Liver (tissue), 9 donors: ENCODE results near the gene ALKBH4. TPM values are rescaled to one million over a fixed set of nuclear protein-coding genes. Genes with fewer than 3 reads are reported as not detected.

Experiments used
- DNase-seq: peaks from one replicate; pipeline ENCODE4 v3.0.0-alpha.2; 2017; ENCODE audit warnings: low spot score
- H3K27ac ChIP-seq, 2 donors: one replicate each; pipeline ENCODE4 v1.7.0; 2013; ENCODE audit warnings: inconsistent platforms in 2 of 2, low read length in 2 of 2, control low read depth in 1 of 2, low read depth in 1 of 2, mild to moderate bottlenecking in 1 of 2
- H3K27me3 ChIP-seq, 4 donors: one replicate each; pipeline versions ENCODE4 v1.6.1 to v1.7.0; 2013; ENCODE audit warnings: low read length in 3 of 4, inconsistent platforms in 1 of 4, mild to moderate bottlenecking in 1 of 4, moderate library complexity in 1 of 4; ENCODE audit not compliant: control insufficient read depth in 4 of 4, insufficient read depth in 4 of 4
- H3K36me3 ChIP-seq, 4 donors: one replicate each; pipeline versions ENCODE4 v1.6.1 to v1.7.0; 2013; ENCODE audit warnings: low read length in 3 of 4, mild to moderate bottlenecking in 3 of 4, low read depth in 1 of 4, moderate library complexity in 1 of 4; ENCODE audit not compliant: control insufficient read depth in 4 of 4, insufficient read depth in 3 of 4
- H3K4me1 ChIP-seq, 4 donors: one replicate each; pipeline versions ENCODE4 v1.6.1 to v1.7.0; 2013; ENCODE audit warnings: low read length in 3 of 4, mild to moderate bottlenecking in 3 of 4, moderate library complexity in 1 of 4; ENCODE audit not compliant: control insufficient read depth in 4 of 4, insufficient read depth in 4 of 4
- H3K4me3 ChIP-seq, 3 donors: one replicate each; pipeline versions ENCODE4 v1.6.1 to v1.7.0; 2013; ENCODE audit warnings: low read length in 3 of 3, control low read depth in 1 of 3, low read depth in 1 of 3, mild to moderate bottlenecking in 1 of 3
- H3K9ac ChIP-seq, 2 donors: one replicate each; pipeline ENCODE4 v1.7.0; 2013; ENCODE audit warnings: low read length in 2 of 2, mild to moderate bottlenecking in 2 of 2, moderate library complexity in 2 of 2, control low read depth in 1 of 2, low read depth in 1 of 2
- H3K9me3 ChIP-seq, 4 donors: one replicate each; pipeline versions ENCODE4 v1.6.1 to v1.7.0; 2013; ENCODE audit warnings: low read length in 3 of 4; ENCODE audit not compliant: control insufficient read depth in 4 of 4
- CTCF ChIP-seq: fragments of 150-350 bp; IDR thresholded peaks from 2 replicates; pipeline ENCODE4 v1.5.1; 2017; ENCODE audit warnings: improper control_type of control experiment, low read depth, low read length; ENCODE audit not compliant: missing input control
- EGR1 ChIP-seq, 2 donors: IDR thresholded peaks; 2 replicates each; pipeline ENCODE4 v1.6.1; 2016 to 2018; ENCODE audit warnings: antibody characterized with exemption in 2 of 2, low read depth in 2 of 2
- FOXA1 ChIP-seq: IDR thresholded peaks from 2 replicates; pipeline ENCODE4 v1.6.1; 2016; ENCODE audit warnings: antibody characterized with exemption
- FOXA2 ChIP-seq: IDR thresholded peaks from 2 replicates; pipeline ENCODE4 v1.6.1; 2016; ENCODE audit warnings: antibody characterized with exemption
- GABPA ChIP-seq, 2 donors: IDR thresholded peaks in 1 of 2; conservative IDR thresholded peaks in 1 of 2; 2 replicates each; pipeline ENCODE4 v1.6.1; 2016; ENCODE audit warnings: antibody characterized with exemption in 2 of 2, mild to moderate bottlenecking in 1 of 2, moderate library complexity in 1 of 2
- HNF4A ChIP-seq, 2 donors: conservative IDR thresholded peaks; 2 replicates each; pipeline ENCODE4 v1.6.1; 2016; ENCODE audit warnings: antibody characterized with exemption in 2 of 2, mild to moderate bottlenecking in 2 of 2
- HNF4G ChIP-seq: IDR thresholded peaks from 2 replicates; pipeline ENCODE4 v1.6.1; 2016; ENCODE audit warnings: antibody characterized with exemption
- JUND ChIP-seq, 2 donors: IDR thresholded peaks; 2 replicates each; pipeline ENCODE4 v1.6.1; 2016; ENCODE audit warnings: antibody characterized with exemption in 2 of 2
- NR2F2 ChIP-seq: IDR thresholded peaks from 2 replicates; pipeline ENCODE4 v1.6.1; 2016; ENCODE audit warnings: antibody characterized with exemption
- RAD21 ChIP-seq, 2 donors: IDR thresholded peaks; 2 replicates each; pipeline ENCODE4 v1.6.1; 2016; ENCODE audit warnings: antibody characterized with exemption in 2 of 2, mild to moderate bottlenecking in 2 of 2
- REST ChIP-seq: IDR thresholded peaks from 2 replicates; pipeline ENCODE4 v1.6.1; 2016; ENCODE audit warnings: antibody characterized with exemption, mild to moderate bottlenecking
- RXRA ChIP-seq, 2 donors: IDR thresholded peaks; 2 replicates each; pipeline ENCODE4 v1.6.1; 2017 to 2018; ENCODE audit warnings: antibody characterized with exemption in 2 of 2, mild to moderate bottlenecking in 1 of 2
- SP1 ChIP-seq: IDR thresholded peaks from 2 replicates; pipeline ENCODE4 v1.6.1; 2018; ENCODE audit warnings: antibody characterized with exemption, mild to moderate bottlenecking
- TAF1 ChIP-seq: conservative IDR thresholded peaks from 2 replicates; pipeline ENCODE4 v1.6.1; 2016; ENCODE audit warnings: antibody characterized with exemption, mild to moderate bottlenecking
- YY1 ChIP-seq: IDR thresholded peaks from 2 replicates; pipeline ENCODE4 v1.6.1; 2016; ENCODE audit warnings: antibody characterized with exemption, mild to moderate bottlenecking
- ZBTB33 ChIP-seq: IDR thresholded peaks from 2 replicates; pipeline ENCODE4 v1.6.1; 2016; ENCODE audit warnings: antibody characterized with exemption
- WGBS: extraction: QIAGEN DNeasy Blood & Tissue Kit; methylation state at CpG from one replicate; pipeline ENCODE4 v1.1.7; 2013; 5-methylcytosine and 5-hydroxymethylcytosine counted together
- polyA plus RNA-seq, 2 donors: library from polyadenylated mRNA; stranded (reverse) in 1 of 2; unstranded in 1 of 2; fragments of 200-250 nt in 1 of 2; fragments of >200 nt in 1 of 2; fragmentation: Nextera tagmentation in 1 of 2; extraction: Ambion mirVana in 1 of 2; gene quantifications; one replicate each; pipeline versions ENCODE4 v1.2.1 to v1.2.3, GENCODE V29; 2013 to 2015
- total RNA-seq, 2 donors: library from RNA; depleted of rRNA; stranded (reverse); fragments of >200 nt; gene quantifications; one replicate each; pipeline ENCODE4 v1.2.3, GENCODE V29; 2014
- TF ChIP-seq, protein P1 (sequence below): IDR thresholded peaks from 2 replicates; pipeline ENCODE4 v1.6.1; 2016; ENCODE audit warnings: antibody characterized with exemption
- TF ChIP-seq, protein P2 (sequence below): IDR thresholded peaks from 2 replicates; pipeline ENCODE4 v1.6.1; 2016; ENCODE audit warnings: antibody characterized with exemption
- donor health status: healthy.
- donor health status: healthy.
- donor health status: healthy.
- donor health status: healthy.
- donor health status: healthy.

The ALKBH4 gene
- total and polyA plus RNA-seq, 4 donors: 5.7 to 8.7 (median 6.9) TPM

- H3K9ac ChIP-seq: peak overlapping the region; percentile 61 to 93
- no peaks in the 10 kb centered on the region for H3K27me3 ChIP-seq
- H3K27ac ChIP-seq: peak overlapping the region in 1 of 2 donors; percentile 6
- peak; percentile 48 for DNase-seq
- H3K36me3 ChIP-seq: peaks cover 0 to 5% (median 0%) of the 10 kb centered on the region in 4 donors
- H3K4me3 ChIP-seq: peak overlapping the region; percentile 76 to 94 (median 82)
- no peaks in the 10 kb centered on the region for H3K9me3 ChIP-seq
- peaks cover 8 to 45% (median 35%) of the 10 kb centered on the region in 4 donors for H3K4me1 ChIP-seq
- WGBS: 15% methylated on average over 24 of the region's 24 CpGs
- TF ChIP-seq CTCF (no peak), RXRA (IDR thresholded peaks at IDR 0.05) (no peak), ZBTB33 (no peak), NR2F2 (no peak), YY1 (no peak), JUND (IDR thresholded peaks at IDR 0.05) (no peak), GABPA (IDR thresholded peaks at IDR 0.05 in 1 of 2, conservative IDR thresholded peaks at IDR 0.05 in 1 of 2) (no peak), HNF4A (conservative IDR thresholded peaks at IDR 0.05) (no peak), TAF1 (no peak), SP1 (no peak), REST (no peak), EGR1 (IDR thresholded peaks at IDR 0.05; ENCODE audit: low read depth in 2 of 2) (no peak), FOXA1 (no peak), HNF4G (no peak), FOXA2 (no peak), RAD21 (IDR thresholded peaks at IDR 0.05) (no peak)
- TF ChIP-seq, protein P1, sequence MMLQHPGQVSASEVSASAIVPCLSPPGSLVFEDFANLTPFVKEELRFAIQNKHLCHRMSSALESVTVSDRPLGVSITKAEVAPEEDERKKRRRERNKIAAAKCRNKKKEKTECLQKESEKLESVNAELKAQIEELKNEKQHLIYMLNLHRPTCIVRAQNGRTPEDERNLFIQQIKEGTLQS: no peak
- TF ChIP-seq, protein P2, sequence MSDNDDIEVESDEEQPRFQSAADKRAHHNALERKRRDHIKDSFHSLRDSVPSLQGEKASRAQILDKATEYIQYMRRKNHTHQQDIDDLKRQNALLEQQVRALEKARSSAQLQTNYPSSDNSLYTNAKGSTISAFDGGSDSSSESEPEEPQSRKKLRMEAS: no peak
Measured at GRCh38 chr7:102463841-102464576, 654 bp downstream of the ALKBH4 start.
